ENCODE data around the gene DNAH2.

The DNAH2 gene

GRCh38 chr17:7841396-7841914 is 123.9 kb downstream of the DNAH2 start:
- TF ChIP-seq CTCF (IDR thresholded peaks at IDR 0.05; ENCODE audit: low read length, missing control alignments) = no peak
- peak overlapping the region; percentile 81 for H3K4me3 ChIP-seq (replicated peaks; ENCODE audit: low read depth, low read length)
- DNase-seq (ENCODE audit: low read depth) = peak; percentile 90

- DNase-seq (ENCODE audit: low read depth) = peak; percentile 90
- no peak for TF ChIP-seq CTCF (IDR thresholded peaks at IDR 0.05; ENCODE audit: low read length, missing control alignments)
- peak overlapping the region; percentile 81 for H3K4me3 ChIP-seq (replicated peaks; ENCODE audit: low read depth, low read length)
Observed at GRCh38 chr17:7841915-7842379, 124.4 kb downstream of the DNAH2 start.

GRCh38 chr17:7842380-7843256 is 125.1 kb downstream of the DNAH2 start:
- TF ChIP-seq CTCF (IDR thresholded peaks at IDR 0.05; ENCODE audit: low read length, missing control alignments) = no peak
- DNase-seq (ENCODE audit: low read depth) = peak; percentile 95
- H3K4me3 ChIP-seq (replicated peaks; ENCODE audit: low read depth, low read length) = peak overlapping the region; percentile 81

- peak overlapping the region; percentile 81 for H3K4me3 ChIP-seq (replicated peaks; ENCODE audit: low read depth, low read length)
- TF ChIP-seq CTCF (IDR thresholded peaks at IDR 0.05; ENCODE audit: low read length, missing control alignments) = no peak
- no peak for DNase-seq (ENCODE audit: low read depth)
Observed at GRCh38 chr17:7843257-7843535, 125.7 kb downstream of the DNAH2 start.

GRCh38 chr17:7843536-7844291 is 126.2 kb downstream of the DNAH2 start:
- no peak for TF ChIP-seq CTCF (IDR thresholded peaks at IDR 0.05; ENCODE audit: low read length, missing control alignments)
- H3K4me3 ChIP-seq (replicated peaks; ENCODE audit: low read depth, low read length) = peak overlapping the region; percentile 81

GRCh38 chr17:7844292-7845154 is 127.0 kb downstream of the DNAH2 start:
- peak; percentile 96 for DNase-seq (ENCODE audit: low read depth)
- no peak for TF ChIP-seq CTCF (IDR thresholded peaks at IDR 0.05; ENCODE audit: low read length, missing control alignments)
- H3K4me3 ChIP-seq (replicated peaks; ENCODE audit: low read depth, low read length) = peak overlapping the region; percentile 81

More at GRCh38 chr17:7843536-7844291, 126.2 kb downstream of the DNAH2 start:
- DNase-seq (ENCODE audit: low read depth) = peak; percentile 92
